GM19372 (cell line): ENCODE results near the gene EID3.
"Not testable (repeated sequence)": the region's sequence is repeated elsewhere in the genome, so short reads cannot be mapped to it uniquely, and the experiment has no call there.

Experiments
- ATAC-seq: cut with Tn5 transposase; IDR thresholded peaks from one replicate; pipeline ENCODE4 v1.9.1; 2021; ENCODE audit warnings: mild to moderate bottlenecking, low read depth, moderate library complexity; ENCODE audit not compliant: unreplicated experiment

EID3 gene

DNA sequence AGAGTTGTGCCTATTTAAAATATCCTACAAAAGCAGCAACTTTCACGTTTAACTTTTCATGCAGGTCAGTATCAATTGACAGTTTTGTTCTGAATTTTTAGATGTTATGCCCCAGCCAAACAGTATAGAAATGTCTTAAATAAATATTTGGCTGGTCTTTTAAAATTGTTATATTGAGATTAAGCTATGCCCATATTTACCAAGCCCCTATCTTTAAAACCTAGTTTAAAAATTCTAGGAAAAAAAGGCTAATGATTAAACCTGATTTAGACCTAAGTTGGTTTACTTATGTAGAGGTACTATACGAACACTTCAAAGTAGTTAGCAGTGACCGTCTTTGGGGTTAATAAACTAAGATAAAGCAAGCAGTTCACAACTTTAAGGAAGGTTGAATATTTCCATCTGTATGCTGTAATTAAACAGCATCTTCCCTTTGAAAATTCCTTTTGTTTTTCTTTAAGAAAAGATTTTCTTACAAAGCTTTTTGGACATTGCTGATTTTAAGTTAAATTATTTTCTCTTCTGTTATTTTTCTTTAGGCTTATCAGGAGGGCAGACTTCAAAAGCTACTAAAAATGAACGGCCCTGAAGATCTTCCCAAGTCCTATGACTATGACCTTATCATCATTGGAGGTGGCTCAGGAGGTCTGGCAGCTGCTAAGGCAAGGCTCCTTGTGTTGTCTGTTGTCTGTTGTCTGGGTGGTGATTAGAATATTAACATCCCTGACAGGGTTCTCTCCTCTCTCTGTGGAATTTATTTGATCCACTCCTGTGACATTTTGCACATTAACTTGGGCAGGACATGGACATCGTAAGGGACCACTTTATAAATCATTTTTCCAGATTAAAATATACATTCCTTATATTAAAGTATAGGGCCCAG lies 7.5 kb downstream of the EID3 start:
- no peak for ATAC-seq

DNA sequence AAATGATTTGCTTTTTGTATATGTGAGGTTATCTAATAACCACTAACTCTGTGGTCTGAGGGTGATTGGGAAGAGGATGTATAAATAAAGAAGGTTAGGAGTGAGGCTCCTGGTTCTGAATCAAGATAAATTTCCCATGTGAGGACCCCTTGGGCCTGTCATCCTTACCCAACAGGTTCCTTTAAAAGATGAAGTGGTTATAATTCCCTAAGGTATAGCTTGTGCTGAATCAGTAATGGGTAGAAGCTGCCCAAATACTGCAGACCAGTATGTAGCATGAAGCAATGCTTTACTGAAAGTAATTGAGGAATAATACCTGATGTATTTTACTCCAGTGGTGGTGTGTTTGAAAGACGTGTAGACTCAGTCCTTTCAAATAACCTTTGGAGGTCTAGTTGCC lies 8.7 kb downstream of the EID3 start:
- ATAC-seq = no peak

DNA sequence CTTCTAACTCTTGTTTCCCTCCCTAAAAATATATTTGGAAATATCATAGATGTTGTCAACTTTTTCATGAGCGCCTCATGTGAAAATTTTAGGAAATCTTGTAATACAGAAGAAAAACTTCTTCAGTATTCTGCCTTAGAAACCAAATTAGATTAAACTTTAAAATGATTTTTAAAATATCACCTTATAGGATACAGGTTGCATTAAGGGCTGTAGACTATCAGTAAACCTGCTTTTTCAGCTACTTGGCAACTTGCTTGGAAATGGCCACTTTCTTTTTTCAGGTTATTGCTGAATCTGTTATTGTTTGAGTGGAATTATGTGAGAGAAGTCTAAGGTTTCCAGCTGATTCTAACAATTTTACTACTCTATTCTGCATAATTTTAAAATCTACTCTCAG lies 9.1 kb downstream of the EID3 start:
- ATAC-seq = no peak

DNA sequence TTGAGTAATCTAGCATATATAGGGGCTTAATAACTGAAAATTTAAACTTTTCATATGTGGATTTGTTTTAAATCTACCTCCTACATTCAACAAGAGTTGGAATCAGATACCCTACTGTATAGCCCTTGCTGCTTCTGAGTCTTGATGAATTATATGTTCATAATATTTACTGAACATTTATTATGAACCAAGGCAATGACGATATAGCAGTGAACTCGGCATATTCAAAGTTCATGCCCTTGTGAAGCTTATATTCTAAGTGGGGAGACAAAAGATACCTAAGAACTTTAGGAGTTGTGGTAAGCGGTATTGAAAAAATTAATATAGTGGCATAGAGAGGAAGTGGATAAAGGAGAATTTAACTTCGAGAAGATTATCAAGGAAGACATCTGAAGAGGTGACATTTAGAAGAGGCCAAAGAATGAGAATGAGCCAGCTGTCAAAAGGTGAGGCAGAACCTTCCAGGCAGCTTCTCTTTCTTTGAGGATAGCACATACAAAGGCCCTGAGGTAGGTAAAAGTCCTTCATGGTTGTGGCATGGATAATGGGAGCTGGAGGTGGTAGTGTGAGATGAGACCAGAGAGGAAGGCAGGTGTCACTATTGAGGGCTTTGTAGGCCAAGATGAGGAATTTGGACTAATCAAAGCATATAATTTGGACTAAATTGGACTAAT lies 10.2 kb downstream of the EID3 start:
- ATAC-seq = no peak

DNA sequence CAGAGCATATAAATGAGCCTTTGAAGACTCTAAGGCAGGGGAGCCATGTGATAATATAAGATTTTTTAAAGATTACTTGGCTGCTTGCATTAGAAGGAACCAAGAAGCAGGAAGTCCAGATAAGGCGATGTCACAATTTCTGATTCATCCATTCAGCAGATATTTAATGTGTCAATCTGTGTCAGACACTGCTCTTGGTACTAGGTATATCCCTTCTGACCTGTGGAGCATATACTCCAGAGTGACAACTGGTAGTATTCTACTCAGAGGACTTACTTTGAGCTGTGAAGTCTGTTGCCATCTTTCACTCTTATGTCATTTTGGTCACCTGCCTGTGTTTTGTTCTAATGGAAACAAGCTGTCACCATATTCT lies 10.7 kb downstream of the EID3 start:
- ATAC-seq = no peak

DNA sequence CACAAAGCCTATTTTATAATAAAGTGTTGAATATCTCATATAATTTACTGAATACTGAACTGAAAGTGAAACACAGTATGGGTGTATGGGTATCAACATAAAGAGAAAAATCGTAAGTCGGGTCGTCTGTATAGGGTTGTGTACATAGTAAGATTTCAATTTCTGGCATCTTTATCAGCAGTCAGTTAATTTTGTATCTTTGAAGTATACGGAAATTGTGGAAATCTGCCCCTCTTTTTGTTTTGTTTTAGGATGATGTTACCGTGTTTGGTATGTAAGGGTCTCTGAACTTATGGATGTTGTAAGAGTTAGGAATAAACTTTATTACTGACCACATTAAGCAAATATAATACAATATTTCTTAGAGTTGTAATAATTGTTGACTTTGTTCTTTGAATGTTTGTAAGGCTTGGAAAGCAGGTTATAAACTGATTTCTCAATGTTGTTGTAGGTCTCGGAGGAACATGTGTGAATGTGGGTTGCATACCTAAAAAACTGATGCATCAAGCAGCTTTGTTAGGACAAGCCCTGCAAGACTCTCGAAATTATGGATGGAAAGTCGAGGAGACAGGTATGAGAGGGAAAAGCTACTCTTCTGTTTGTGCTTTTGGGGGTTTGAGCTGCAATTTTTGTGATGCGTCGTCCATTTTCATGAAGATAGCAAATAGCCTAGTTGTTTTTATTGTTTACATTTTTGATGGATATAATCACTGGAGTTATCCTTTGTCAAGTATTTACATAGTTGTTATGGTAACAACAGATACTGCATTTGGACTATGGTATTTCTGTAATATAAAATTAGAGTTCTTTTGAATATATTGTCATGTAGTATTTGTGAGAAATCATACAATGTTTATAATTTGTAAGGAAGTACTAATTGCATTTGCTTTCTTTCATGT lies 12.0 kb downstream of the EID3 start:
- ATAC-seq = no peak

DNA sequence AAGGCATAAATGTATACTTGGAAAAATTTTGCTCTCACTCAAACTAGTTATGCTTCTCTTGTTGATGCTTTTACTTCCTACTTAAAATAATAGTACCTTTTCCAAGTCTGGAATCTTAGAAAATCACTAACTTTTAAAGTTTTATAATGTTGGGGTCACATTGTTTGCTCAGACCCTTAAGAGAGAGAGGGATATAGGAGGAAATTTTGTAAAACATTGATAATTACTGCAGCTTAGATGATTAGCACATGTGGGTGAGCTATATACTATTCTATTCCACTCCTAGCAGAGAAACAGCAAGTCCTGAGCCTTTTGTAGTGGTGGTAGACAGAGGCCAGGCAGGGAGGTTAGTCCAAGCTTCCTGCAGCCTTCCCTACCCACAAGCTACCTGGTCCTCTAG lies 13.4 kb downstream of the EID3 start:
- no peak for ATAC-seq

DNA sequence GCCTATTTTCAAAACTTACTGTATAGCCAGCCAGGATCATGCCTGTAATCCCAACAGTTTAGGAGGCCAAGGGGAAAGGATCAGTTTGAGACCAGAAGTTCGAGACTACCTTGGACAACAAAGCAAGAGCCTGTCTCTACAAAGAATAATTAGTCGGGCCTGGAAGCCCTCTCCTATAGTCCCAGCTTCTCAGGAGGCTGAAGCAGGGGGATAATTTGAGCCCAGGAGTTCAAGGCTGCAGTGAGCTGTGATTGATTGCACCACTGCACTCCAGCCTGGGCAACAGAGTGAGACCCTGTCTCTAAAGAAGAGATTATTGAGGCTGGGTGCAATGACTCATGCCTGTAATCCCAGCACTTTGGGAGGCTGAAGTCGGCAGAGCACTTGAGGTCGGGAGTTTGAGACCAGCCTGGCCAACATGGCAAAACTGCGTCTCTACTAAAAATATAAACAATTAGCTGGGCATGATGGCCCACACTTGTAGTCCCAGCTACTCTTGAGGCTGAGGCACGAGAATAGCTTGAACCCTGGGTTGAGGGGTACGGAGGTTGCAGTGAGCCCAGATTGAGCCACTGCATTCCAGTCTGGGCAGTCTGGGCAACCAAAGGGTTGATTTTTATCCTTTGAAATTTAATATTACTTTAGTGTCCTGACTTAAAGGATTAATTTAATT lies 14.1 kb downstream of the EID3 start:
- no peak for ATAC-seq

DNA sequence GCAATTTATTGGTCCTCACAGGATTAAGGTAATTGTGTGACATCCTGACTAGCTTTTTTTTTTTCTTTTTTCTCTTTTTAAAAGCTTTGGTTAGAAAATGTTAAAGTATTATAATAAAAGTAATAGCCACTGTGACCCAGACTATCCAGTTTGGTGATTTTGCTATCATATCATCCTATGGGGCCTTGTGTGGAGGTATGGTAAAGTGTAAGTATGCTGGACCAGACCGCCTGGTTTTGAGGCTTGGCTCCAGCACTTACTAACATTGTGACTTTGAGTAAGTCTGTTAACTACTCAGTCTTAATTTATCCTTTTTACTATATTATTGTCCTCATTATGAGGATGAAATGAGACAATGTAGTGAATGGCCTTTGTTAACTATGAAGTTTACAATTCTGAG lies 15.5 kb downstream of the EID3 start:
- no peak for ATAC-seq

DNA sequence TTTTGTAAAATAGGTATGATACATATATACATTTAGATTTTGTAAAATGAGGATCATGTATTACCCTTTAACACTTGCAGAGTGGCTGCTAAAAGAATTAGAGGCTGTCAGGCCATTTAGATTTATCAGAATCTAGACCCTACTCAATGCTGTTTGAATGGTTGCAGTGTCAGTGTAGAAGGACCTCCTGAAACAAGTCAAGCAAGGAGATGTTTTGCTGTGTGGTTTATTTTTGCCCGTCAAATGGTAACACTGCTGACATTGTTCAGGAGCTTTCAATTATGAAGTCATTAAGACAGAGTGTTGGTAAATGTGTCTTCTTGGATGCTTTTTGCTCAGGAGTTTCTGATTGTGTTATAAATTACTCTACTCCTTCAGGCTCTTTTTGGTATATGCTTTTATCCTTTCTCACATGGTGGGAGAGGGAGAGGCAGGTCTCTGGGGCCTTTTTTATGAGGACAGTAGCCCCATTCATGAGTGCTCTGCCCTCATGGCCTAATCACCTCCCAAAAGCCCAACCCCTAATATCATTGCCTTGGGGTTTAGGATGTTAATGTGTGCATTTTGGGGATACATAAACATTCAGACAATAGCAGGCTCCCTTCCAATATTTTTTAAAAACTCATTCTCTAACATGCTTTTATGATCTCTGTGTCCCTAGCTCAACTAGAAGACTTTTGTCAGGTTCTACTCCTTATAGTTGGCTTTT lies 16.5 kb downstream of the EID3 start:
- no peak for ATAC-seq

DNA sequence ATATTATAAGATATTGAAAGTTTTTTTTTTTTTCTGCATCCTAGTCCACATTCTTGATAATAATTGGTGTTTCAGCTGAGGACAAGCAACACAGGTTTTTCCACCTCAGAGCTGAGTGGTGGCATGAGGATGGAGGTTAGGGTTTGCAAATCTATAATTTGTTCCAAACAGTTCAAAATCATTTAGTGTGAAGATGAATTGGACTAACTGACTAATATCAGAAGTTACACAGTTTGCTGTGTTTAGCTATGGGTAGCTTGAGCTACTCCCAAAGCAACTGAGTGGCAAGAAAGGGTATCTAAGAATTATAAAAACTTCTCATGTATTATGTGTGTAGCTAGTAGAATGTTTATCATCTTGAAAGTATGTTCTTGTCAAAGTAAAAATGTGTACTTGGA lies 17.1 kb downstream of the EID3 start:
- no peak for ATAC-seq

DNA sequence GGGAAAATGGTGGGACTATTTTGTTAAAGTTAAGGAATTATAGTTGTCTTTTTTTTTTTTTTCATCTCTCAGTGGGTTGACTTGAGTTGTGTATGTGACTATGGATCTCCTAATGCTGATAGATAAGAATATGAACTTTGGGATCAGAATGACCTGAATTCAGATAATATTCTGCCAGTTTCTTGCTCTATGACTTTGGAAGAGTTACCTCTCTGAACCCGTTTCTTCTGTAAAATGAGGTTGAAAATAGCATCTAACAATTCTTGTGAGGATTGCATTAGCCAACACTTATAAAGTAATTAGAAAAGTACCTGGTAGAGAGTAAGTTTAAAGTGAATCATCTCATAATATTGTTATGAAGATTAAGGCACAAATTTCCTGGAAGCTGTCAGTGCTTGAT lies 18.4 kb downstream of the EID3 start:
- no peak for ATAC-seq

DNA sequence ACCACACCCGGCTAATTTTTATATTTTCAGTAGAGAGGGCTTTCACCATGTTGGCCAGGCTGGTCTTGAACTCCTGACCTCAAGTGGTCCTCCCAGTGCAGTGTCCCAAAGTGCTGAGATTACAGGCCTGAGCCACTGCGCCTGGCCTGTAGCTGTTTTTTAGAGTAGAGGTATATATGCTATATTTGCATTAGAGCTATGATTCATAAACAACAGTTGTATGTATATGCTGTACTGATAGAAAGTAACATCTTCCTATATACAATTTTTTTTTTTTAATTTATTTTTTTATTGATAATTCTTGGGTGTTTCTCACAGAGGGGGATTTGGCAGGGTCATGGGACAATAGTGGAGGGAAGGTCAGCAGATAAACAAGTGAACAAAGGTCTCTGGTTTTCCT lies 19.0 kb downstream of the EID3 start:
- ATAC-seq = not testable (repeated sequence)

DNA sequence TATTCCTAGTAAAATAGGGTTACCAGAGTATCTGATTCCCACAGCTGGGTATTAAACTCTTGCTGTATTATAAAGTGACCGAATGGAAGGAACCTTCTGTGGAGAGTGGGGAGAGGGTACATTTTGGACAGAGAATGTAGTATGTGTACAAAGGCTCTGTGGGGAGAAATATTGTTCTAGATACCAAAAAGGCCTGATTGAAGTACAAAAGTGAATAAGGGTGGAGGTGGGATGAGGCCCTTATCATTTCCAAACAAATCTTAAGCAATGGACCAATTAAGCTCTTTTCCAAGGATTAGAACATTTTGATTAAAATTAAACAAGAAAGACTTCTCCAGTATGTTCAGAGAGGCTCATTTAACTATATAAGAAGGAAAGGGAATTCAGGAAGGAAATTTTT lies 20.4 kb downstream of the EID3 start:
- ATAC-seq = no peak

DNA sequence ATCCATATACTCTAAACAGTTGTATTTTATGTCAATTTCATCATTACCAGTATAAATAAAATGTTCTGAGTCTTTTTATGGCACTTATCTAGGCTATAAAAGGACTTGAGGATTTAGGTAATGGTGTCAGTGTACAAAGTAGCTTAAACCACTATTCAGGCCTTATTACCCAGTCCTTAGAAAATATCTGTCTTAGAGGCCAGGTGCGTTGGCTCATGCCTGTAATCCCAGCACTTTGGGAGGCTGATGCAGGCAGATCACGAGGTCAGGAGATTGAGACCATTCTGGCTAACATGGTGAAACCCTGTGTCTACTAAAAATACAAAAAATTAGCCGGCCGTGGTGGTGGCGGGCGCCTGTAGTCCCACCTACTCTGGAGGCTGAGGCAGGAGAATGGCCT lies 24.7 kb downstream of the EID3 start:
- ATAC-seq = not testable (repeated sequence)

DNA sequence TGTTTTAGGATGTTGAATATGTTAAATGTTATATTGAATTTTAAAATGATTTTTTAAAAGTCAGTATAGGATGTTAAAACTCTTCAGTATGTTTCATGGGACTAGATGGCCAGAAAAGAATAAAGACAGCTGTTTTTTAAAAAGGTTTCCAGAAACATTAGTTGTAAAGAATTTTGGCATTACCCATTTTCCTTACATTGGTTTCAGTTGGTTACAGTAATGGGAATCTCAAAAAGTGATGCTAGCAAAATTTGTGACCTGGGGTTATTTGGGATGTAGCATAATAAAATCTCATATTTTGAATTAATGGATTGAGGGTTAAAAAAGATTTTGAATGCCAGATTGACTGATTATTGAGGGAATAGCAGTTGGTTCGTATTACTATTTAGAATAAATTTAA lies 25.3 kb downstream of the EID3 start:
- ATAC-seq = no peak

DNA sequence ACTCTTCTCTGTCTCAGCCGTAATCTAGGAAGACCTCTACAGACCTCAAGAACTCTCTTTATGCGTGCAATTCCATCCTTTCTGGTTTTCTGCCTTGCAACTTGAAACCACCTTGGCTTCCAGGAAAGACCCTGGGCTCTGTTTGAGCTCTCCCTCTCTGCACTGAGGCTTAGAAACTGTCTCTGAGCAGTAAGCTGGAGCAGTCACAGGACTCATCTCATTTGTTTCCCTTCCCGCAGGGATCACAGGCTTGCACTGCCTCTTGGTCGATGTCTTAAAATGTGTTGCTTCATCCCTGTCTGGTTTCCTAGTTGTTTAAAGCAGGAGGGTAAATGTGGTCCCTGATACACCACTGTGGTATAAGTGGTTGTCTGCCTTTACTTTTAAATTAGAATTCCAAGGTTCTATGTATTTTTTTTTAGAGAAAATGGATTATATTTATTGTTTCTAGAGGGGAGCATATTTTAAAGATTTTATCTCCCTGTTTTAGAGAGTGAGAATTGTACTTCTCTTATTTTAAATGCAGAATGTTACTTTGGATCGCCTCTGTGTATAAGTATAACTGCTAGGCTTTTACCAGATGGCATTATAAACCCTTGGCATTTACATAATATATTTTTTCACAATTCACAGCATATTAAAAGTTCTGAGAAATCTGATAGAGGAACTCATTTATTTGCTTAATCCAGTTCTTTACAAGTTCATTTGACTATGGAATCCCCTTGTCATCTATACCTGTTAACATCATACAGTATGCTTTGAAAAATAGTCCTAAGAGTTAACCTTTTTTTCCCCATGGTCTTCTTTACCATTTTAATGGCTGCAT lies 26.4 kb downstream of the EID3 start:
- no peak for ATAC-seq

DNA sequence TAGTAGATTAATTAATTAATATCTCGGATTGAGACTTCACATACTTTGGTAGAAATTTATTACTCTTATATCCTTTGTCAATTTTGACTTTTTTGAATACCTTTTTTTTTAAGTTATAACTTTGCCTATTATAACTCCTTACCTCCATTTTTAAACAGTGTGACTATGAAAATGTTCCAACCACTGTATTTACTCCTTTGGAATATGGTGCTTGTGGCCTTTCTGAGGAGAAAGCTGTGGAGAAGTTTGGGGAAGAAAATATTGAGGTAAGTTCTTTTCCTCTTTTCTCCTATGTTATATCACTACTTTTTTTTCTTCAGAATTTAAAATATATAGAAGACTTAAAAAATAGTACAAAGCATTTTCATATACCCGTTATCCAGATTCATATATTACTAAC lies 27.8 kb downstream of the EID3 start:
- no peak for ATAC-seq

DNA sequence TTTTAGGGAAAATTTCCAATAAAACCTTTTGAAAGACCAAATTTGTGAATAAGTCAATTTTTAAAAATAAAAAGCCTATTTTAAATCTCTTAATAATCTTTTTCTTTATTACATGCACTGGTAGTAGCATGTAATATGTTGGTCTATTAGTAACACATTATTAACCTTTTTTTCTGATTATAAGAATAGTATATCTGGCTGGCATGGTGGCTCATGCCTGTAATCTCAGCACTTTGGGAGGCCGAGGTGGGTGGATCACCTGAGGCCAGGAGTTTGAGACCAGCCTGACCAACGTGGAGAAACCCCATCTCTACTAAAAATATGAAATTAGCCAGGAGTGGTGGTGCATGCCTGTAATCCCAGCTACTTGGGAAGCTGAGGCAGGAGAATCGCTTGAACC lies 28.7 kb downstream of the EID3 start:
- not testable (repeated sequence) for ATAC-seq
